ENCODE results near the gene C10orf53.

DNA sequence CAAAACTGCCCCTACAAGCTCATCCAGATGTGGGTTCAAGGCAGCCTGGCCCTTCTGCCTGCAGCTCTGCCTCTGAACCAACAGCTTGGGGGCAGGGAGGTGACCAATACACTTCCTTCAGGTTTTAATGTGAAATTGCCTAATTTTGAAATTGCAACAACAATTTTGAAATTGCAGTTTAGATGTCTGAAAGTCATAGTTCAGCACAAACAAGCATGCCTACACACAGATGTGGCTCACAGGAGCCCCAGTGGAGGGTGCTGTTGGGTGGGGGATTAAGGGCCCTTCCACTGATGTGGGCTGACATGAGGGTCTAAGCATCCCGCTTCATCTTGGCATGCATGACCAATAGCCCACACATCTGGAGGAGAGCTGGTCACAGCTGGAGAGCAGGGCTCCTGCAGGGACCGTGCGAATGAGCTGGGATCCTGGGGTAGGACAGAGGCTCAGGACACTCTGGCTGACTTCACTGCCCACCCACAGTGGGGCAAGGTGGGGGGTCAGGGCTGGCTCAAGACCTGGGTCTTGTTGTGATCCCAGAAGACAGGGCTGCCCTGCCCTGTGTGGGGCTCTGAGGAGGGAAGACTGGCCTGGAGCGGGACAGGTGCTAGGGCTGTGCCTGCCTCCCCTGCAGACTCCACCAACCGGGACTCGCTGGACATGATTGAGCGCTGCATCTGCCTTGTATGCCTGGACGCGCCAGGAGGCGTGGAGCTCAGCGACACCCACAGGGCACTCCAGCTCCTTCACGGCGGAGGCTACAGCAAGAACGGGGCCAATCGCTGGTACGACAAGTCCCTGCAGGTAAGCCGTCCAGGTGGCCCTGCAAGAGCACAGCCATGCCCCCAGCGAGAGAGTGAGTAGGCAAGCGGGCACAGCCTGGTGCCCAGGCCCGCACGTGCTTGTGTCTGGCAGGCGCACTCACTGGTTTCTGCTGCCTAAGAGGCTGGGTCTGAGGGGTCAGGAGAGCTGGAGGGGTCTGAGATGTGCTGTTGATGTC is 33.3 kb upstream of the C10orf53 start:
- TF ChIP-seq, protein P1, sequence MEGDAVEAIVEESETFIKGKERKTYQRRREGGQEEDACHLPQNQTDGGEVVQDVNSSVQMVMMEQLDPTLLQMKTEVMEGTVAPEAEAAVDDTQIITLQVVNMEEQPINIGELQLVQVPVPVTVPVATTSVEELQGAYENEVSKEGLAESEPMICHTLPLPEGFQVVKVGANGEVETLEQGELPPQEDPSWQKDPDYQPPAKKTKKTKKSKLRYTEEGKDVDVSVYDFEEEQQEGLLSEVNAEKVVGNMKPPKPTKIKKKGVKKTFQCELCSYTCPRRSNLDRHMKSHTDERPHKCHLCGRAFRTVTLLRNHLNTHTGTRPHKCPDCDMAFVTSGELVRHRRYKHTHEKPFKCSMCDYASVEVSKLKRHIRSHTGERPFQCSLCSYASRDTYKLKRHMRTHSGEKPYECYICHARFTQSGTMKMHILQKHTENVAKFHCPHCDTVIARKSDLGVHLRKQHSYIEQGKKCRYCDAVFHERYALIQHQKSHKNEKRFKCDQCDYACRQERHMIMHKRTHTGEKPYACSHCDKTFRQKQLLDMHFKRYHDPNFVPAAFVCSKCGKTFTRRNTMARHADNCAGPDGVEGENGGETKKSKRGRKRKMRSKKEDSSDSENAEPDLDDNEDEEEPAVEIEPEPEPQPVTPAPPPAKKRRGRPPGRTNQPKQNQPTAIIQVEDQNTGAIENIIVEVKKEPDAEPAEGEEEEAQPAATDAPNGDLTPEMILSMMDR (IDR thresholded peaks at IDR 0.05) = no peak
- TF ChIP-seq EP300 (IDR thresholded peaks at IDR 0.05) (no peak), POLR2A (IDR thresholded peaks at IDR 0.05) (no peak)

All from tibial nerve (tissue), 4 donors.